Lung (tissue), 12 donors: Measurements from ENCODE around the gene DACT1. TPM values are rescaled to one million over a fixed set of nuclear protein-coding genes. Genes with fewer than 3 reads are reported as not detected.

ENCODE experiments used
- ATAC-seq: fragments of 200-7000 bp; cut with Tn5 transposase; one replicate; pipeline ENCODE4 v1.9.1; 2020; ENCODE audit warnings: moderate number of reproducible peaks; ENCODE audit not compliant: insufficient read depth, low FRiP score
- DNase-seq, 3 donors: peaks; one replicate each; pipeline ENCODE4 v3.0.0-alpha.2; 2013 to 2017
- H3K27ac ChIP-seq, 2 donors: one replicate each; pipeline ENCODE4 v1.5.1; 2013; ENCODE audit warnings: mild to moderate bottlenecking in 2 of 2, moderate library complexity in 2 of 2, control low read depth in 1 of 2, inconsistent platforms in 1 of 2, low read depth in 1 of 2, low read length in 1 of 2
- H3K27me3 ChIP-seq, 3 donors: one replicate each; pipeline ENCODE4 v1.5.1; 2013; ENCODE audit warnings: low read length in 2 of 3; ENCODE audit not compliant: control insufficient read depth in 3 of 3, insufficient read depth in 3 of 3
- H3K36me3 ChIP-seq, 4 donors: one replicate each; pipeline ENCODE4 v1.5.1; 2013; ENCODE audit warnings: low read length in 4 of 4, mild to moderate bottlenecking in 1 of 4, moderate library complexity in 1 of 4; ENCODE audit not compliant: control insufficient read depth in 4 of 4, insufficient read depth in 4 of 4
- H3K4me1 ChIP-seq, 5 donors: one replicate each; pipeline ENCODE4 v1.5.1; 2013; ENCODE audit warnings: low read length in 5 of 5, mild to moderate bottlenecking in 2 of 5, moderate library complexity in 1 of 5; ENCODE audit not compliant: control insufficient read depth in 5 of 5, insufficient read depth in 5 of 5
- H3K4me3 ChIP-seq: one replicate; pipeline ENCODE4 v1.5.1; 2013; ENCODE audit warnings: mild to moderate bottlenecking, control low read depth, moderate library complexity
- H3K9ac ChIP-seq, 2 donors: one replicate each; pipeline ENCODE4 v1.5.1; 2013; ENCODE audit warnings: low read length in 2 of 2, control low read depth in 1 of 2; ENCODE audit not compliant: insufficient read depth in 1 of 2
- H3K9me3 ChIP-seq, 4 donors: one replicate each; pipeline ENCODE4 v1.5.1; 2013; ENCODE audit warnings: low read length in 3 of 4, mild to moderate bottlenecking in 1 of 4, moderate library complexity in 1 of 4; ENCODE audit not compliant: control insufficient read depth in 4 of 4, insufficient read depth in 3 of 4
- CTCF ChIP-seq: IDR thresholded peaks from 2 replicates; pipeline ENCODE4 v1.5.1; 2012; ENCODE audit warnings: mild to moderate bottlenecking; ENCODE audit errors: control extremely low read depth, extremely low read depth
- WGBS, 2 donors: extraction: QIAGEN DNeasy Blood & Tissue Kit; methylation state at CpG; one replicate each; pipeline ENCODE4 v1.1.7; 2013; 5-methylcytosine and 5-hydroxymethylcytosine counted together
- polyA plus RNA-seq, 2 donors: library from polyadenylated mRNA; stranded (reverse); fragments of 200-250 nt; gene quantifications; one replicate each; pipeline ENCODE4 v1.2.1, GENCODE V29; 2013
- total RNA-seq, 2 donors: library from RNA; depleted of rRNA in 1 of 2; stranded (reverse); fragments of >200 nt in 1 of 2; gene quantifications; one replicate each; pipeline ENCODE4 v1.2.1, GENCODE V29; 2014 to 2021
- donor health status: control.
- donor health status: control.
- donor health status: Bipolar disorder and iron deficiency.
- donor health status: healthy.
- donor health status: DM: yes; HTN: yes; CAD: no.

DACT1 gene
- total and polyA plus RNA-seq, 4 donors: 1.7 to 22.4 (median 3.9) TPM

GRCh38 chr14:58617619-58618018 lies 20.1 kb upstream of the DACT1 start:
- no peak for ATAC-seq
- Histone ChIP-seq H3K4me1 (no peaks in the 10 kb centered on the region), H3K36me3 (no peaks in the 10 kb centered on the region), H3K9ac (no peak overlapping the region), H3K27me3 (no peaks in the 10 kb centered on the region), H3K27ac (no peak overlapping the region), H3K4me3 (no peak overlapping the region), H3K9me3 (no peaks in the 10 kb centered on the region)
- TF ChIP-seq CTCF: no peak
- 10 to 17% methylated on average over 1 of the region's 1 CpG for WGBS, 2 donors
- no peak for DNase-seq

GRCh38 chr14:58620011-58620410 lies 17.8 kb upstream of the DACT1 start:
- peaks cover 0 to 2% (median 0%) of the 10 kb centered on the region in 4 donors for H3K9me3 ChIP-seq
- H3K4me1 ChIP-seq: no peaks in the 10 kb centered on the region
- H3K4me3 ChIP-seq: no peak overlapping the region
- H3K27me3 ChIP-seq: no peaks in the 10 kb centered on the region
- H3K9ac ChIP-seq: no peak overlapping the region
- H3K36me3 ChIP-seq: no peaks in the 10 kb centered on the region
- ATAC-seq (no peak), DNase-seq (no peak)
- no peak overlapping the region for H3K27ac ChIP-seq
- 54 to 68% methylated on average over 2 of the region's 2 CpGs for whole genome bisulfite sequencing, 2 donors
- TF ChIP-seq CTCF: no peak

GRCh38 chr14:58625438-58625837 lies 12.3 kb upstream of the DACT1 start:
- TF ChIP-seq CTCF: no peak
- H3K36me3 ChIP-seq: no peaks in the 10 kb centered on the region
- DNase-seq (no peak), ATAC-seq (no peak)
- no peak overlapping the region for H3K9ac ChIP-seq
- no peaks in the 10 kb centered on the region for H3K27me3 ChIP-seq
- WGBS, 2 donors: 81 to 88% methylated on average over 1 of the region's 1 CpG
- peaks cover 0 to 2% (median 0%) of the 10 kb centered on the region in 4 donors for H3K9me3 ChIP-seq
- H3K4me1 ChIP-seq: no peaks in the 10 kb centered on the region
- no peak overlapping the region for H3K27ac ChIP-seq
- no peak overlapping the region for H3K4me3 ChIP-seq

- Histone ChIP-seq H3K9me3 (peaks cover 0 to 2% (median 0%) of the 10 kb centered on the region in 4 donors), H3K9ac (no peak overlapping the region), H3K36me3 (no peaks in the 10 kb centered on the region), H3K4me3 (no peak overlapping the region), H3K27me3 (peaks cover 0 to 7% (median 0%) of the 10 kb centered on the region in 3 donors), H3K27ac (no peak overlapping the region), H3K4me1 (peaks cover 0 to 2% (median 0%) of the 10 kb centered on the region in 5 donors)
- WGBS, 2 donors: 25 to 50% methylated on average over 3 of the region's 3 CpGs
- no peak for TF ChIP-seq CTCF
- ATAC-seq (no peak), DNase-seq (no peak)
Observed at GRCh38 chr14:58626431-58626831, 11.3 kb upstream of the DACT1 start.
